Measurements from ENCODE around the gene INTS2.
"Not testable (repeated sequence)": the region's sequence is repeated elsewhere in the genome, so short reads cannot be mapped to it uniquely, and the experiment has no call there.

Gene INTS2

GRCh38 chr17:61869138-61869537 lies 58.6 kb downstream of the INTS2 start:
- peaks cover 26 to 39% of the 10 kb centered on the region in 2 donors for H3K36me3 ChIP-seq (ENCODE audit: control insufficient read depth in 1 of 2, insufficient read depth in 2 of 2, low read length in 2 of 2)
- peaks cover 0 to 1% of the 10 kb centered on the region in 2 donors for H3K4me1 ChIP-seq (ENCODE audit: control insufficient read depth in 1 of 2, insufficient read depth in 2 of 2, low read length in 2 of 2)
- H3K9me3 ChIP-seq (ENCODE audit: control insufficient read depth in 1 of 2, low read length in 2 of 2), result no peaks in the 10 kb centered on the region
- H3K4me3 ChIP-seq (ENCODE audit: low read depth in 1 of 2, low read length in 2 of 2), result no peak overlapping the region
- H3K27ac ChIP-seq (ENCODE audit: low read length), result no peak overlapping the region
- H3K27me3 ChIP-seq (ENCODE audit: low read depth, low read length), result no peaks in the 10 kb centered on the region

DNA sequence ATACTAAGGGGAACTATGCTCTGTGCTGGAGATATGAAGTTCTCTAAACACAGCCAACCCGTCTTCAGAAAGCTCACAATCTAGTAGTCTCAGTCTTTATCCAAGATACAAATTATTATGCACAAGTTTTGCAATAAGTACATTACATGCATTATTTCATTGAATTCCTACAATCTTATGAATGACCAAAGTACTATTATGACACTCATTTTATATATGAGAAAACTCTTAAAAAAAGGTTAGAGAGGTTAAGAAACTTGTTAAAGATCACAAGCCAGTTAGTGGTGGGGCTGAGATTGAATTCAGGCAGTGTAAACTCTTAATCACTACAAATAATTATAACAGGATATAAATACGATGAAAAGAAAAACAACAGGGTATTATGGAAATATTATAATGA lies 59.7 kb downstream of the INTS2 start:
- Histone ChIP-seq H3K4me3 (ENCODE audit: low read depth in 1 of 2, low read length in 2 of 2) (no peak overlapping the region), H3K27me3 (ENCODE audit: low read depth, low read length) (no peaks in the 10 kb centered on the region), H3K36me3 (ENCODE audit: control insufficient read depth in 1 of 2, insufficient read depth in 2 of 2, low read length in 2 of 2) (peaks cover 26 to 38% of the 10 kb centered on the region in 2 donors), H3K4me1 (ENCODE audit: control insufficient read depth in 1 of 2, insufficient read depth in 2 of 2, low read length in 2 of 2) (peaks cover 0 to 5% of the 10 kb centered on the region in 2 donors), H3K9me3 (ENCODE audit: control insufficient read depth in 1 of 2, low read length in 2 of 2) (no peaks in the 10 kb centered on the region), H3K27ac (ENCODE audit: low read length) (no peak overlapping the region)

- Histone ChIP-seq H3K27ac (ENCODE audit: low read length) (no peak overlapping the region), H3K9me3 (ENCODE audit: control insufficient read depth in 1 of 2, low read length in 2 of 2) (no peaks in the 10 kb centered on the region), H3K4me3 (ENCODE audit: low read depth in 1 of 2, low read length in 2 of 2) (no peak overlapping the region), H3K4me1 (ENCODE audit: control insufficient read depth in 1 of 2, insufficient read depth in 2 of 2, low read length in 2 of 2) (peaks cover 0 to 9% of the 10 kb centered on the region in 2 donors), H3K36me3 (ENCODE audit: control insufficient read depth in 1 of 2, insufficient read depth in 2 of 2, low read length in 2 of 2) (peaks cover 23 to 38% of the 10 kb centered on the region in 2 donors), H3K27me3 (ENCODE audit: low read depth, low read length) (no peaks in the 10 kb centered on the region)
These were observed 60.7 kb downstream of the INTS2 start for GRCh38 chr17:61867033-61867432.

DNA sequence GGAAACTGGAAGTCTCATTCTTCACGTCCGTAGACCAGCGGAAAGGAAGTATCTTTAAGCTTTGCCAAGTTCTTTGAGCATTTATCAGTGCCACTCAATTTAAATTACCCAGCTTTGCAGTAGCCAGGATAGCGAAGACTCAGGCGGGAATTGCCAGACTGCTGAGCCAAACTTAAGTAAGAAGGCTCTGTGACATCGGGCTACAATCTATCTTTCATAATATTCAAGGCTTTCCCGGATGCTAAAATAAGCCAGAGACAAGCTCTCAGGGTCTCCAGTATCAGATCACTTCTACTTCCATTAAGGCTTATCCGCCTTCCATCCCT lies 64.0 kb downstream of the INTS2 start:
- H3K4me1 ChIP-seq (ENCODE audit: control insufficient read depth in 1 of 2, insufficient read depth in 2 of 2, low read length in 2 of 2), result peaks cover 0 to 9% of the 10 kb centered on the region in 2 donors
- H3K27me3 ChIP-seq (ENCODE audit: low read depth, low read length), result no peaks in the 10 kb centered on the region
- H3K36me3 ChIP-seq (ENCODE audit: control insufficient read depth in 1 of 2, insufficient read depth in 2 of 2, low read length in 2 of 2), result peaks cover 13 to 16% of the 10 kb centered on the region in 2 donors
- H3K9me3 ChIP-seq (ENCODE audit: control insufficient read depth in 1 of 2, low read length in 2 of 2), result no peaks in the 10 kb centered on the region
- peak overlapping the region; percentile 85 for H3K27ac ChIP-seq (ENCODE audit: low read length)
- peak overlapping the region; percentile 91 to 92 for H3K4me3 ChIP-seq (ENCODE audit: low read depth in 1 of 2, low read length in 2 of 2)

DNA sequence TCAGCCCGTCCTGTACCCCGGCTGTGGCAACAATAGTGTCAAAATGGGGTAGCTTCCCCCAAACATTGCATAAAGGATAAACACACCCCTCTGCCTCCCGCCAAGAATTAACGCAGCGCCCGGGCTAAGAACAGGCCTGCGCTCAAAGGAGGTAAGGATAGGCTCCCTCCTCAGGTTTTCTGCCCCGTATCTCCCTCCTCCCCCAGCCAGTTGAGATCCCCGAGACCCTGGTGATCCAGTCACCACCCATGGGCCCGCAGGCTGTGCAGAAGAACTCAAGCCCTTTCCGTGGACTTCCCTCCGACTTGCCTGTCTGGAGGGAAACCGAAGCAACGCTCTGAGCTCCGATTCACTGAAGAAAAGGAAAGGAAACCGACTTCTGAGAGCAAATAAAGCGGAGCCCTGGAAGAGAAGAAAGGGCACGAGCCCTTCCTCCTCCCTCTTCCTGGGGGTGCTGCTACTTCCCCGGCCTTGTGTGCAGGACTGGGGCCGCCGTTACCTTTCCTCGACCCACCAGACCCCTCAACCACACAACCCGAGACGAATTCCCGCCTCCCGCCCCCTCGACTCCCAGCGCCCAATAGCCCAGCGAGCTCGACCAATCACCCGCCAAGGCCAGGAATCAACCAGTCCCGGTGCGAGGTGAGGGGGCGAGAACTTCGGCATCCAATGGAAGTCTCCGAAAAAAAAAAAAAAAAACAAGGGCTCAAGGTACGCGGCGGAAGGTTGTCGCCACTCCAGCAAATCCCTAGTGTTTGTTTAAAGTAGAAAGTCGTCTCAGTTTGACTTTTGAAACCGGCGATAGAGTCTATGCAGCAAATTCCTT lies 64.6 kb downstream of the INTS2 start, which contains the start of gene BRIP1:
BRIP1 (minus strand) TSS at position 554 of the 826 bp plus-strand sequence. CDS start 1,989 bp downstream, outside the sequence.
- peaks cover 0 to 9% of the 10 kb centered on the region in 2 donors for H3K4me1 ChIP-seq (ENCODE audit: control insufficient read depth in 1 of 2, insufficient read depth in 2 of 2, low read length in 2 of 2)
- H3K27me3 ChIP-seq (ENCODE audit: low read depth, low read length), result no peaks in the 10 kb centered on the region
- no peaks in the 10 kb centered on the region for H3K9me3 ChIP-seq (ENCODE audit: control insufficient read depth in 1 of 2, low read length in 2 of 2)
- H3K27ac ChIP-seq (ENCODE audit: low read length), result peak within 1 kb of the TSS; percentile 85
- H3K4me3 ChIP-seq (ENCODE audit: low read depth in 1 of 2, low read length in 2 of 2), result peak within 1 kb of the TSS; percentile 91 to 92
- peaks cover 12 to 14% of the 10 kb centered on the region in 2 donors for H3K36me3 ChIP-seq (ENCODE audit: control insufficient read depth in 1 of 2, insufficient read depth in 2 of 2, low read length in 2 of 2)

DNA sequence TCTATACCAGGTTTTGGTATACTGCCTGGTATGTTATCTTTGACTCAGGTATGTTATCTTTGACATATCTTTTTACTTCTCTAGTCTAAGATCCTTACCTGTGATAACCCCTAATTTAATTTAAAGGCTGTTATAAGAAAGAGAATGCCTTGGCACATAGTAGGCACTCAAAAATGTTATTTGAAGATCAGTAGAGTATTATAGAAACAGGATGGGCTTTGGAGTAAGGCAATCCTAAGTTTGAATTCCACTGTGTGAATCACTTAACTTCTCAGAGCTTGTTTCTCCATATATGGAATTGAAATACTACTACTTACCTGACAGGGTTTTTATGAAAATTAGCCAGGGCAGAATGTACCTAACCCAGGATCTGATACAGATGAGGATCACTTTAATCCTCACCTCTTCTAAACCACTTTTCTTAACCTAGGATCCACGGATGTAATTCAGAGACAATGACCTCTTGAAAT lies 65.6 kb downstream of the INTS2 start:
- H3K36me3 ChIP-seq (ENCODE audit: control insufficient read depth in 1 of 2, insufficient read depth in 2 of 2, low read length in 2 of 2), result peaks cover 2 to 4% of the 10 kb centered on the region in 2 donors
- H3K27ac ChIP-seq (ENCODE audit: low read length), result no peak overlapping the region
- peaks cover 0 to 9% of the 10 kb centered on the region in 2 donors for H3K4me1 ChIP-seq (ENCODE audit: control insufficient read depth in 1 of 2, insufficient read depth in 2 of 2, low read length in 2 of 2)
- H3K4me3 ChIP-seq (ENCODE audit: low read depth in 1 of 2, low read length in 2 of 2), result peak overlapping the region in 1 of 2 donors; percentile 91
- H3K9me3 ChIP-seq (ENCODE audit: control insufficient read depth in 1 of 2, low read length in 2 of 2), result no peaks in the 10 kb centered on the region
- no peaks in the 10 kb centered on the region for H3K27me3 ChIP-seq (ENCODE audit: low read depth, low read length)

DNA sequence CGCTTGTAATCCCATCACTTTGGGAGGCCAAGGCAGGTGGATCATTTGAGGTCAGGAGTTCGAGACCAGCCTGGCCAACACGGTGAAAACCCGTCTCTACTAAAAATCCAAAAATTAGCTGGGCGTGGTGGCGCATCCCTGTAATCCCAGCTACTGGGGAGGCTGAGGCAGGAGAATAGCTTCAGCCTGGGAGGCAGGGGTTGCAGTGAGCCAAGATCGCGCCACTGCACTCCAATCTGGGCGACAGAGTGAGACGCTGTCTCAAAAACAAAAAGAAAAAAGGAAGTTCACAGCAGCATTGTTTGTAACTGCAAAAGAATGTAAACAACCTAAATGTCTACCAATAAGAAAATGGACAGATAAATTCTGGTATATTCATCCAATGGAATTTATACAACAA lies 67.4 kb downstream of the INTS2 start:
- not testable (repeated sequence) for H3K36me3 ChIP-seq (ENCODE audit: control insufficient read depth in 1 of 2, insufficient read depth in 2 of 2, low read length in 2 of 2); H3K27me3 ChIP-seq (ENCODE audit: low read depth, low read length); H3K4me3 ChIP-seq (ENCODE audit: low read depth in 1 of 2, low read length in 2 of 2); H3K27ac ChIP-seq (ENCODE audit: low read length); H3K4me1 ChIP-seq (ENCODE audit: control insufficient read depth in 1 of 2, insufficient read depth in 2 of 2, low read length in 2 of 2); H3K9me3 ChIP-seq (ENCODE audit: control insufficient read depth in 1 of 2, low read length in 2 of 2)

- Histone ChIP-seq H3K27ac (ENCODE audit: low read length) (no peak overlapping the region), H3K36me3 (ENCODE audit: control insufficient read depth in 1 of 2, insufficient read depth in 2 of 2, low read length in 2 of 2) (no peaks in the 10 kb centered on the region), H3K4me1 (ENCODE audit: control insufficient read depth in 1 of 2, insufficient read depth in 2 of 2, low read length in 2 of 2) (no peaks in the 10 kb centered on the region), H3K27me3 (ENCODE audit: low read depth, low read length) (no peaks in the 10 kb centered on the region), H3K9me3 (ENCODE audit: control insufficient read depth in 1 of 2, low read length in 2 of 2) (no peaks in the 10 kb centered on the region), H3K4me3 (ENCODE audit: low read depth in 1 of 2, low read length in 2 of 2) (no peak overlapping the region)
These were observed 71.7 kb downstream of the INTS2 start for GRCh38 chr17:61856035-61856434.

- Histone ChIP-seq H3K36me3 (ENCODE audit: control insufficient read depth in 1 of 2, insufficient read depth in 2 of 2, low read length in 2 of 2) (no peaks in the 10 kb centered on the region), H3K4me3 (ENCODE audit: low read depth in 1 of 2, low read length in 2 of 2) (no peak overlapping the region), H3K27ac (ENCODE audit: low read length) (no peak overlapping the region), H3K9me3 (ENCODE audit: control insufficient read depth in 1 of 2, low read length in 2 of 2) (no peaks in the 10 kb centered on the region), H3K27me3 (ENCODE audit: low read depth, low read length) (no peaks in the 10 kb centered on the region), H3K4me1 (ENCODE audit: control insufficient read depth in 1 of 2, insufficient read depth in 2 of 2, low read length in 2 of 2) (no peaks in the 10 kb centered on the region)
These were observed 74.9 kb downstream of the INTS2 start for GRCh38 chr17:61852857-61853256.

GRCh38 chr17:61849674-61850073 lies 78.1 kb downstream of the INTS2 start:
- Histone ChIP-seq H3K27ac (ENCODE audit: low read length) (no peak overlapping the region), H3K27me3 (ENCODE audit: low read depth, low read length) (no peaks in the 10 kb centered on the region), H3K4me3 (ENCODE audit: low read depth in 1 of 2, low read length in 2 of 2) (no peak overlapping the region), H3K9me3 (ENCODE audit: control insufficient read depth in 1 of 2, low read length in 2 of 2) (no peaks in the 10 kb centered on the region), H3K36me3 (ENCODE audit: control insufficient read depth in 1 of 2, insufficient read depth in 2 of 2, low read length in 2 of 2) (no peaks in the 10 kb centered on the region), H3K4me1 (ENCODE audit: control insufficient read depth in 1 of 2, insufficient read depth in 2 of 2, low read length in 2 of 2) (no peaks in the 10 kb centered on the region)

DNA sequence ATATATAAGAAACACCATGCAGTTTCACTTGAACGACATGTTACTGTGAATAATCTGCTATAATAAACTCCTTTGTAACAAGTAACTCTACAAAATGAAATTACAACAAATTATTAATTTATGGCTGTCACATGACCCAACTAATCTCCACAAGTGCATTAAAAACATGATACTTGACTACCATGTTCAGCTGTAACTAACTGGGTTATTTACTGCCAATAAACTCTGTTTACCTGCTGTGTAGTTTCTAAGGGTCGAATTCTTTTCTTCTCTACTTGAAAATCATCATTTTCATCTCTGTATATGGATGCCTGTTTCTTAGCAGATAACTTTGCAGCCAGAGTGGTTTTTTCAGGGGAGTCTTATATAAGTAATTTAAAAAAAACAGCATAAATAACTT lies 78.9 kb downstream of the INTS2 start:
- Histone ChIP-seq H3K9me3 (ENCODE audit: control insufficient read depth in 1 of 2, low read length in 2 of 2) (no peaks in the 10 kb centered on the region), H3K4me3 (ENCODE audit: low read depth in 1 of 2, low read length in 2 of 2) (no peak overlapping the region), H3K4me1 (ENCODE audit: control insufficient read depth in 1 of 2, insufficient read depth in 2 of 2, low read length in 2 of 2) (no peaks in the 10 kb centered on the region), H3K36me3 (ENCODE audit: control insufficient read depth in 1 of 2, insufficient read depth in 2 of 2, low read length in 2 of 2) (no peaks in the 10 kb centered on the region), H3K27ac (ENCODE audit: low read length) (no peak overlapping the region), H3K27me3 (ENCODE audit: low read depth, low read length) (no peaks in the 10 kb centered on the region)

DNA sequence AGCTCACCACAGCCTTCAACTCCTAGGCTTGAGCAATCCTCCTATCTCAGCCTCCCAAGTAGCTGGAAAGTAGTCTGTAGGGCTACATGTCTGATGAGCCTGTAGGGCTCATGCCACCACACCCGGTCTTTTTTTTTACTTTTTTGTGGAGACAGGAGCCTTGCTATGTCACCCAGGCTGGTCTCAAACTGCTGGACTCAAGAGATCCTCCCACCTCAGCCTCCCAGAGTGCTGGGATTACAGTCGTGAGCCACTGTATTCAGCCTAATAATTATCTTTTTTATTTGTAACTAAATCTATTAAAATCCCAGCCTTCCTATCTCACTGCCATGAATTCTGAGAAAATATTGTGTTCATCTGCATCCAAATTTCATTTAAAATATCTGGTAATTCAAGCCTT lies 79.5 kb downstream of the INTS2 start:
- H3K4me3 ChIP-seq (ENCODE audit: low read depth in 1 of 2, low read length in 2 of 2), result no peak overlapping the region
- H3K27me3 ChIP-seq (ENCODE audit: low read depth, low read length), result no peaks in the 10 kb centered on the region
- no peak overlapping the region for H3K27ac ChIP-seq (ENCODE audit: low read length)
- no peaks in the 10 kb centered on the region for H3K4me1 ChIP-seq (ENCODE audit: control insufficient read depth in 1 of 2, insufficient read depth in 2 of 2, low read length in 2 of 2)
- H3K36me3 ChIP-seq (ENCODE audit: control insufficient read depth in 1 of 2, insufficient read depth in 2 of 2, low read length in 2 of 2), result no peaks in the 10 kb centered on the region
- no peaks in the 10 kb centered on the region for H3K9me3 ChIP-seq (ENCODE audit: control insufficient read depth in 1 of 2, low read length in 2 of 2)
